WTC11 (cell line): ENCODE measurements around the gene RPS15A. TPM values are rescaled to one million over a fixed set of nuclear protein-coding genes. Genes with fewer than 3 reads are reported as not detected.

Experiments
- ATAC-seq: fragments of 200-7000 bp; cut with Tn5 transposase; 2 replicates; pipeline ENCODE4 v1.10.0; 2021; ENCODE audit warnings: mild to moderate bottlenecking, moderate library complexity
- CTCF ChIA-PET: fragments of 300-600 bp; sonication (Branson Sonifier 250); formaldehyde crosslinking; loops from one replicate; lab custom pipeline; 2021; ENCODE audit warnings: antibody characterized with exemption; lab: Charles Lee
- POLR2A ChIA-PET: fragments of 350-600 bp; sonication (Branson Sonifier 250); formaldehyde crosslinking; loops from one replicate; lab custom pipeline; 2021; ENCODE audit warnings: antibody characterized with exemption; lab: Charles Lee
- DNase-seq: peaks from one replicate; pipeline ENCODE4 v3.0.0; 2021; ENCODE audit warnings: low spot score
- H3K27ac Mint-ChIP-seq: 2 replicates; pipeline ENCODE4 v1.8.0; 2021; ENCODE audit warnings: mixed read lengths
- H3K27me3 Mint-ChIP-seq: 2 replicates; pipeline ENCODE4 v1.8.0; 2021; ENCODE audit warnings: low read depth, mild to moderate bottlenecking, moderate library complexity, mixed read lengths
- H3K36me3 Mint-ChIP-seq: 2 replicates; pipeline ENCODE4 v1.8.0; 2021; ENCODE audit warnings: mixed read lengths
- H3K4me1 Mint-ChIP-seq: 2 replicates; pipeline ENCODE4 v1.8.0; 2022; ENCODE audit warnings: mixed read lengths
- H3K4me3 Mint-ChIP-seq: 2 replicates; pipeline ENCODE4 v1.8.0; 2021; ENCODE audit warnings: mild to moderate bottlenecking, moderate library complexity, mixed read lengths
- H3K9me3 Mint-ChIP-seq: 2 replicates; pipeline ENCODE4 v1.8.0; 2021; ENCODE audit warnings: mixed read lengths
- ETV6 ChIP-seq: sonication (generic); formaldehyde crosslinking; IDR thresholded peaks from 2 replicates; pipeline ENCODE4 v1.8.1; 2022; ENCODE audit warnings: mild to moderate bottlenecking, missing genetic modification reagents
- FOXK1 ChIP-seq: sonication (generic); formaldehyde crosslinking; IDR thresholded peaks from 2 replicates; pipeline ENCODE4 v1.8.0; 2022; ENCODE audit warnings: mild to moderate bottlenecking, moderate library complexity, missing genetic modification reagents
- GRHL2 ChIP-seq: fragments of 250-450 bp; sonication (Bioruptor Pico); IDR thresholded peaks from 2 replicates; pipeline ENCODE4 v1.8.0; 2022; ENCODE audit warnings: mild to moderate bottlenecking, moderate library complexity; ENCODE audit not compliant: insufficient replicate concordance, severe bottlenecking
- JAZF1 ChIP-seq: fragments of 250-450 bp; sonication (Bioruptor Pico); IDR thresholded peaks from 2 replicates; pipeline ENCODE4 v1.9.0; 2021; ENCODE audit warnings: moderate library complexity, mild to moderate bottlenecking, inconsistent platforms
- KAT7 ChIP-seq: sonication (generic); formaldehyde crosslinking; IDR thresholded peaks from 2 replicates; pipeline ENCODE4 v1.8.1; 2023; ENCODE audit warnings: missing genetic modification reagents, mild to moderate bottlenecking, borderline replicate concordance
- NR3C1 ChIP-seq: sonication (generic); formaldehyde crosslinking; conservative IDR thresholded peaks from 2 replicates; pipeline ENCODE4 v1.8.1; 2023; ENCODE audit warnings: low read depth, mild to moderate bottlenecking, missing genetic modification reagents
- TEAD4 ChIP-seq: sonication (generic); formaldehyde crosslinking; IDR thresholded peaks from 2 replicates; pipeline ENCODE4 v1.8.0; 2022; ENCODE audit warnings: mild to moderate bottlenecking, missing genetic modification reagents
- ZNF121 ChIP-seq: sonication (generic); formaldehyde crosslinking; IDR thresholded peaks from 2 replicates; pipeline ENCODE4 v1.8.0; 2023; ENCODE audit warnings: missing genetic modification reagents
- ZNF138 ChIP-seq: sonication (generic); formaldehyde crosslinking; conservative IDR thresholded peaks from 2 replicates; pipeline ENCODE4 v1.8.1; 2022; ENCODE audit warnings: mild to moderate bottlenecking, moderate library complexity, missing genetic modification reagents
- total RNA-seq: library from RNA; stranded (reverse); gene quantifications from 3 replicates; pipeline ENCODE4 v1.2.3, GENCODE V29; 2021
- TF ChIP-seq, protein P1 (sequence below): sonication (generic); formaldehyde crosslinking; IDR thresholded peaks from 2 replicates; pipeline ENCODE4 v1.8.0; 2022; ENCODE audit warnings: mild to moderate bottlenecking, missing genetic modification reagents
- TF ChIP-seq, protein P2 (sequence below): fragments of 250-450 bp; sonication (Bioruptor Pico); IDR thresholded peaks from 2 replicates; pipeline ENCODE4 v1.8.0; 2021; ENCODE audit warnings: mild to moderate bottlenecking
- TF ChIP-seq, protein P3 (sequence below): sonication (generic); formaldehyde crosslinking; IDR thresholded peaks from 2 replicates; pipeline ENCODE4 v1.8.1; 2023; ENCODE audit warnings: mild to moderate bottlenecking, missing genetic modification reagents, moderate library complexity
- TF ChIP-seq, protein P4 (sequence below): fragments of 200-600 bp; IDR thresholded peaks from 2 replicates; pipeline ENCODE4 v1.8.0; 2022; ENCODE audit warnings: antibody characterized with exemption
- TF ChIP-seq, protein P5 (sequence below): fragments of 250-450 bp; sonication (Bioruptor Pico); IDR thresholded peaks from 2 replicates; pipeline ENCODE4 v1.9.0; 2021; ENCODE audit warnings: moderate library complexity, mild to moderate bottlenecking, inconsistent platforms, borderline replicate concordance
- TF ChIP-seq, protein P6 (sequence below): sonication (generic); formaldehyde crosslinking; IDR thresholded peaks from 2 replicates; pipeline ENCODE4 v1.8.1; 2022; ENCODE audit warnings: mild to moderate bottlenecking, missing genetic modification reagents, moderate library complexity, borderline replicate concordance
- TF ChIP-seq, protein P7 (sequence below): sonication (generic); formaldehyde crosslinking; IDR thresholded peaks from 2 replicates; pipeline ENCODE4 v1.8.1; 2022; ENCODE audit warnings: mild to moderate bottlenecking, moderate library complexity, missing genetic modification reagents
- TF ChIP-seq, protein P8 (sequence below): sonication (generic); formaldehyde crosslinking; IDR thresholded peaks from 2 replicates; pipeline ENCODE4 v1.8.1; 2023; ENCODE audit warnings: mild to moderate bottlenecking, missing genetic modification reagents, borderline replicate concordance
- TF ChIP-seq, protein P9 (sequence below): sonication (generic); formaldehyde crosslinking; IDR thresholded peaks from 2 replicates; pipeline ENCODE4 v1.8.1; 2023; ENCODE audit warnings: mild to moderate bottlenecking, moderate library complexity, missing genetic modification reagents

The RPS15A gene
- total RNA-seq, 1 experiment from 2014 or later = 1,612 TPM

DNA sequence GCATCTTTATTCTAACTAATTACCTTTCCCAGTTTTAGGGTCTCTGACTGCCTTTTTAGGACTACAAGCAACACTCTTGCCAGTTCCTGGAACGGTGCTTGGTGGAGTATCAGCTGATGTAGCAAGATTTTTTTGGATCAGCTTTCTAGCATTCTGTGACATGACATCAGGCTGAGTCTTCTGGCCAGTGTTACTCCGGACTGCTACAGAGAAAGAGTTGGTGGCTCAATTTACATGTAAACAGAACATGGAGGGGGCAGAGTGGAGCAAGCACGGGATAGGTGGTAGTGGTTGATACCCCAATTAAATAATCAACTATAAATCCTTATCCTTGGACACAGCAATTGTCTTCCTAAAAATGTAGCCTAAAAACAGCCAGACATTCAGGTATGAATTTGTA lies 21.8 kb upstream of the RPS15A start:
- Mint-ChIP-seq H3K4me1 (peaks cover 2% of the 10 kb centered on the region; the same call in 1 of the 2 replicates), H3K36me3 (peaks cover 76% of the 10 kb centered on the region), H3K4me3 (no peak overlapping the region), H3K27ac (no peak overlapping the region), H3K27me3 (no peaks in the 10 kb centered on the region), H3K9me3 (peaks cover 4% of the 10 kb centered on the region; the same call in 1 of the 2 replicates)
- CTCF ChIA-PET = interaction anchor here (1.0 to 1.2 kb wide), 2 partner anchors 10 to 11 kb away, joined by 3 to 4 read pairs; partner anchors contain the start of gene ARL6IP1
- DNase-seq (no peak), ATAC-seq (no peak)
- TF ChIP-seq, protein P1, sequence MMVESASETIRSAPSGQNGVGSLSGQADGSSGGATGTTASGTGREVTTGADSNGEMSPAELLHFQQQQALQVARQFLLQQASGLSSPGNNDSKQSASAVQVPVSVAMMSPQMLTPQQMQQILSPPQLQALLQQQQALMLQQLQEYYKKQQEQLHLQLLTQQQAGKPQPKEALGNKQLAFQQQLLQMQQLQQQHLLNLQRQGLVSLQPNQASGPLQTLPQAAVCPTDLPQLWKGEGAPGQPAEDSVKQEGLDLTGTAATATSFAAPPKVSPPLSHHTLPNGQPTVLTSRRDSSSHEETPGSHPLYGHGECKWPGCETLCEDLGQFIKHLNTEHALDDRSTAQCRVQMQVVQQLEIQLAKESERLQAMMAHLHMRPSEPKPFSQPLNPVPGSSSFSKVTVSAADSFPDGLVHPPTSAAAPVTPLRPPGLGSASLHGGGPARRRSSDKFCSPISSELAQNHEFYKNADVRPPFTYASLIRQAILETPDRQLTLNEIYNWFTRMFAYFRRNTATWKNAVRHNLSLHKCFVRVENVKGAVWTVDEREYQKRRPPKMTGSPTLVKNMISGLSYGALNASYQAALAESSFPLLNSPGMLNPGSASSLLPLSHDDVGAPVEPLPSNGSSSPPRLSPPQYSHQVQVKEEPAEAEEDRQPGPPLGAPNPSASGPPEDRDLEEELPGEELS (CRISPR knock-in tag) = no peak
- TF ChIP-seq FOXK1 (no peak), KAT7 (CRISPR knock-in tag) (no peak), TEAD4 (CRISPR knock-in tag) (no peak), ETV6 (CRISPR knock-in tag) (no peak), ZNF121 (CRISPR knock-in tag) (no peak), ZNF138 (no peak), NR3C1 (CRISPR knock-in tag) (no peak), JAZF1 (CRISPR knock-in tag) (no peak), GRHL2 (CRISPR knock-in tag) (no peak)
- TF ChIP-seq, protein P2, sequence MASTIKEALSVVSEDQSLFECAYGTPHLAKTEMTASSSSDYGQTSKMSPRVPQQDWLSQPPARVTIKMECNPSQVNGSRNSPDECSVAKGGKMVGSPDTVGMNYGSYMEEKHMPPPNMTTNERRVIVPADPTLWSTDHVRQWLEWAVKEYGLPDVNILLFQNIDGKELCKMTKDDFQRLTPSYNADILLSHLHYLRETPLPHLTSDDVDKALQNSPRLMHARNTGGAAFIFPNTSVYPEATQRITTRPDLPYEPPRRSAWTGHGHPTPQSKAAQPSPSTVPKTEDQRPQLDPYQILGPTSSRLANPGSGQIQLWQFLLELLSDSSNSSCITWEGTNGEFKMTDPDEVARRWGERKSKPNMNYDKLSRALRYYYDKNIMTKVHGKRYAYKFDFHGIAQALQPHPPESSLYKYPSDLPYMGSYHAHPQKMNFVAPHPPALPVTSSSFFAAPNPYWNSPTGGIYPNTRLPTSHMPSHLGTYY (CRISPR knock-in tag) = no peak
- TF ChIP-seq, protein P3, sequence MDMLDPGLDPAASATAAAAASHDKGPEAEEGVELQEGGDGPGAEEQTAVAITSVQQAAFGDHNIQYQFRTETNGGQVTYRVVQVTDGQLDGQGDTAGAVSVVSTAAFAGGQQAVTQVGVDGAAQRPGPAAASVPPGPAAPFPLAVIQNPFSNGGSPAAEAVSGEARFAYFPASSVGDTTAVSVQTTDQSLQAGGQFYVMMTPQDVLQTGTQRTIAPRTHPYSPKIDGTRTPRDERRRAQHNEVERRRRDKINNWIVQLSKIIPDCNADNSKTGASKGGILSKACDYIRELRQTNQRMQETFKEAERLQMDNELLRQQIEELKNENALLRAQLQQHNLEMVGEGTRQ (CRISPR knock-in tag) = no peak
- TF ChIP-seq, protein P4, sequence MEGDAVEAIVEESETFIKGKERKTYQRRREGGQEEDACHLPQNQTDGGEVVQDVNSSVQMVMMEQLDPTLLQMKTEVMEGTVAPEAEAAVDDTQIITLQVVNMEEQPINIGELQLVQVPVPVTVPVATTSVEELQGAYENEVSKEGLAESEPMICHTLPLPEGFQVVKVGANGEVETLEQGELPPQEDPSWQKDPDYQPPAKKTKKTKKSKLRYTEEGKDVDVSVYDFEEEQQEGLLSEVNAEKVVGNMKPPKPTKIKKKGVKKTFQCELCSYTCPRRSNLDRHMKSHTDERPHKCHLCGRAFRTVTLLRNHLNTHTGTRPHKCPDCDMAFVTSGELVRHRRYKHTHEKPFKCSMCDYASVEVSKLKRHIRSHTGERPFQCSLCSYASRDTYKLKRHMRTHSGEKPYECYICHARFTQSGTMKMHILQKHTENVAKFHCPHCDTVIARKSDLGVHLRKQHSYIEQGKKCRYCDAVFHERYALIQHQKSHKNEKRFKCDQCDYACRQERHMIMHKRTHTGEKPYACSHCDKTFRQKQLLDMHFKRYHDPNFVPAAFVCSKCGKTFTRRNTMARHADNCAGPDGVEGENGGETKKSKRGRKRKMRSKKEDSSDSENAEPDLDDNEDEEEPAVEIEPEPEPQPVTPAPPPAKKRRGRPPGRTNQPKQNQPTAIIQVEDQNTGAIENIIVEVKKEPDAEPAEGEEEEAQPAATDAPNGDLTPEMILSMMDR = no peak
- TF ChIP-seq, protein P5, sequence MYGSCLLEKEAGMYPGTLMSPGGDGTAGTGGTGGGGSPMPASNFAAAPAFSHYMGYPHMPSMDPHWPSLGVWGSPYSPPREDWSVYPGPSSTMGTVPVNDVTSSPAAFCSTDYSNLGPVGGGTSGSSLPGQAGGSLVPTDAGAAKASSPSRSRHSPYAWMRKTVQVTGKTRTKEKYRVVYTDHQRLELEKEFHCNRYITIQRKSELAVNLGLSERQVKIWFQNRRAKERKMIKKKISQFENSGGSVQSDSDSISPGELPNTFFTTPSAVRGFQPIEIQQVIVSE (CRISPR knock-in tag) = no peak
- TF ChIP-seq, protein P6, sequence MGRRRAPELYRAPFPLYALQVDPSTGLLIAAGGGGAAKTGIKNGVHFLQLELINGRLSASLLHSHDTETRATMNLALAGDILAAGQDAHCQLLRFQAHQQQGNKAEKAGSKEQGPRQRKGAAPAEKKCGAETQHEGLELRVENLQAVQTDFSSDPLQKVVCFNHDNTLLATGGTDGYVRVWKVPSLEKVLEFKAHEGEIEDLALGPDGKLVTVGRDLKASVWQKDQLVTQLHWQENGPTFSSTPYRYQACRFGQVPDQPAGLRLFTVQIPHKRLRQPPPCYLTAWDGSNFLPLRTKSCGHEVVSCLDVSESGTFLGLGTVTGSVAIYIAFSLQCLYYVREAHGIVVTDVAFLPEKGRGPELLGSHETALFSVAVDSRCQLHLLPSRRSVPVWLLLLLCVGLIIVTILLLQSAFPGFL (CRISPR knock-in tag) = no peak
- TF ChIP-seq, protein P7, sequence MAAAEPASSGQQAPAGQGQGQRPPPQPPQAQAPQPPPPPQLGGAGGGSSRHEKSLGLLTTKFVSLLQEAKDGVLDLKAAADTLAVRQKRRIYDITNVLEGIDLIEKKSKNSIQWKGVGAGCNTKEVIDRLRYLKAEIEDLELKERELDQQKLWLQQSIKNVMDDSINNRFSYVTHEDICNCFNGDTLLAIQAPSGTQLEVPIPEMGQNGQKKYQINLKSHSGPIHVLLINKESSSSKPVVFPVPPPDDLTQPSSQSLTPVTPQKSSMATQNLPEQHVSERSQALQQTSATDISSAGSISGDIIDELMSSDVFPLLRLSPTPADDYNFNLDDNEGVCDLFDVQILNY (CRISPR knock-in tag) = no peak
- TF ChIP-seq, protein P8, sequence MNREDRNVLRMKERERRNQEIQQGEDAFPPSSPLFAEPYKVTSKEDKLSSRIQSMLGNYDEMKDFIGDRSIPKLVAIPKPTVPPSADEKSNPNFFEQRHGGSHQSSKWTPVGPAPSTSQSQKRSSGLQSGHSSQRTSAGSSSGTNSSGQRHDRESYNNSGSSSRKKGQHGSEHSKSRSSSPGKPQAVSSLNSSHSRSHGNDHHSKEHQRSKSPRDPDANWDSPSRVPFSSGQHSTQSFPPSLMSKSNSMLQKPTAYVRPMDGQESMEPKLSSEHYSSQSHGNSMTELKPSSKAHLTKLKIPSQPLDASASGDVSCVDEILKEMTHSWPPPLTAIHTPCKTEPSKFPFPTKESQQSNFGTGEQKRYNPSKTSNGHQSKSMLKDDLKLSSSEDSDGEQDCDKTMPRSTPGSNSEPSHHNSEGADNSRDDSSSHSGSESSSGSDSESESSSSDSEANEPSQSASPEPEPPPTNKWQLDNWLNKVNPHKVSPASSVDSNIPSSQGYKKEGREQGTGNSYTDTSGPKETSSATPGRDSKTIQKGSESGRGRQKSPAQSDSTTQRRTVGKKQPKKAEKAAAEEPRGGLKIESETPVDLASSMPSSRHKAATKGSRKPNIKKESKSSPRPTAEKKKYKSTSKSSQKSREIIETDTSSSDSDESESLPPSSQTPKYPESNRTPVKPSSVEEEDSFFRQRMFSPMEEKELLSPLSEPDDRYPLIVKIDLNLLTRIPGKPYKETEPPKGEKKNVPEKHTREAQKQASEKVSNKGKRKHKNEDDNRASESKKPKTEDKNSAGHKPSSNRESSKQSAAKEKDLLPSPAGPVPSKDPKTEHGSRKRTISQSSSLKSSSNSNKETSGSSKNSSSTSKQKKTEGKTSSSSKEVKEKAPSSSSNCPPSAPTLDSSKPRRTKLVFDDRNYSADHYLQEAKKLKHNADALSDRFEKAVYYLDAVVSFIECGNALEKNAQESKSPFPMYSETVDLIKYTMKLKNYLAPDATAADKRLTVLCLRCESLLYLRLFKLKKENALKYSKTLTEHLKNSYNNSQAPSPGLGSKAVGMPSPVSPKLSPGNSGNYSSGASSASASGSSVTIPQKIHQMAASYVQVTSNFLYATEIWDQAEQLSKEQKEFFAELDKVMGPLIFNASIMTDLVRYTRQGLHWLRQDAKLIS (CRISPR knock-in tag) = no peak
- TF ChIP-seq, protein P9, sequence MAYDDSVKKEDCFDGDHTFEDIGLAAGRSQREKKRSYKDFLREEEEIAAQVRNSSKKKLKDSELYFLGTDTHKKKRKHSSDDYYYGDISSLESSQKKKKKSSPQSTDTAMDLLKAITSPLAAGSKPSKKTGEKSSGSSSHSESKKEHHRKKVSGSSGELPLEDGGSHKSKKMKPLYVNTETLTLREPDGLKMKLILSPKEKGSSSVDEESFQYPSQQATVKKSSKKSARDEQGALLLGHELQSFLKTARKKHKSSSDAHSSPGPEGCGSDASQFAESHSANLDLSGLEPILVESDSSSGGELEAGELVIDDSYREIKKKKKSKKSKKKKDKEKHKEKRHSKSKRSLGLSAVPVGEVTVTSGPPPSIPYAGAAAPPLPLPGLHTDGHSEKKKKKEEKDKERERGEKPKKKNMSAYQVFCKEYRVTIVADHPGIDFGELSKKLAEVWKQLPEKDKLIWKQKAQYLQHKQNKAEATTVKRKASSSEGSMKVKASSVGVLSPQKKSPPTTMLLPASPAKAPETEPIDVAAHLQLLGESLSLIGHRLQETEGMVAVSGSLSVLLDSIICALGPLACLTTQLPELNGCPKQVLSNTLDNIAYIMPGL (CRISPR knock-in tag) = no peak
- POLR2A ChIA-PET = no interaction called here
